Right atrium auricular region (tissue), 2 donors: ENCODE data around the gene PCBP1. TPM values are rescaled to one million over a fixed set of nuclear protein-coding genes. Genes with fewer than 3 reads are reported as not detected.

Experiments used
- DNase-seq: peaks from one replicate; pipeline ENCODE4 v3.0.0-alpha.2; 2019; ENCODE audit warnings: low spot score
- H3K27ac ChIP-seq, 2 donors: fragments of 200-600 bp; sonication (generic); 1 replicate in 1 of 2; 2 replicates in 1 of 2; pipeline ENCODE4 v1.5.1; 2016 to 2019
- H3K27me3 ChIP-seq, 2 donors: fragments of 200-600 bp; sonication (generic); one replicate each; pipeline versions ENCODE4 v1.5.1 to v1.6.0; 2017 to 2019
- H3K36me3 ChIP-seq: fragments of 200-600 bp; sonication (generic); one replicate; pipeline ENCODE4 v1.5.1; 2016
- H3K4me1 ChIP-seq, 2 donors: fragments of 200-600 bp; sonication (generic); one replicate each; pipeline versions ENCODE4 v1.5.1 to v1.6.0; 2017 to 2019
- H3K4me3 ChIP-seq, 2 donors: fragments of 200-600 bp; sonication (generic); 1 replicate in 1 of 2; 2 replicates in 1 of 2; pipeline ENCODE4 v1.5.1; 2017 to 2019; ENCODE audit warnings: mild to moderate bottlenecking in 1 of 2, moderate library complexity in 1 of 2
- H3K9me3 ChIP-seq, 2 donors: fragments of 200-600 bp; sonication (generic); one replicate each; pipeline ENCODE4 v1.5.1; 2019
- CTCF ChIP-seq, 2 donors: fragments of 200-600 bp; sonication (generic); IDR thresholded peaks; one replicate each; pipeline ENCODE4 v1.5.1; 2019; ENCODE audit warnings: antibody characterized with exemption in 2 of 2
- total RNA-seq, 2 donors: library from RNA; depleted of rRNA; stranded (reverse); fragments of >200 nt; gene quantifications; one replicate each; pipeline ENCODE4 v1.1.0, GENCODE V29; 2016

PCBP1 gene
- total RNA-seq, 2 donors from 2014 or later: 121 to 147 TPM

- H3K27me3 ChIP-seq: no peaks in the 10 kb centered on the region
- H3K4me1 ChIP-seq: peaks cover 0 to 47% of the 10 kb centered on the region in 2 donors
Measured at GRCh38 chr2:70088598-70089219, 1.4 kb downstream of the PCBP1 start.

GRCh38 chr2:70089220-70089982 lies 2.1 kb downstream of the PCBP1 start:
- Histone ChIP-seq H3K4me1 (peaks cover 0 to 43% of the 10 kb centered on the region in 2 donors), H3K27me3 (no peaks in the 10 kb centered on the region)
- DNase-seq: no peak

More at GRCh38 chr2:70088598-70089219, 1.4 kb downstream of the PCBP1 start:
- DNase-seq: no peak
- no peaks in the 10 kb centered on the region for H3K9me3 ChIP-seq
- H3K36me3 ChIP-seq: peaks cover 9% of the 10 kb centered on the region
- TF ChIP-seq CTCF (IDR thresholded peaks at IDR 0.05): no peak
- H3K27ac ChIP-seq: peak overlapping the region; percentile 96 to 100
- peak overlapping the region; percentile 85 to 96 for H3K4me3 ChIP-seq

DNA sequence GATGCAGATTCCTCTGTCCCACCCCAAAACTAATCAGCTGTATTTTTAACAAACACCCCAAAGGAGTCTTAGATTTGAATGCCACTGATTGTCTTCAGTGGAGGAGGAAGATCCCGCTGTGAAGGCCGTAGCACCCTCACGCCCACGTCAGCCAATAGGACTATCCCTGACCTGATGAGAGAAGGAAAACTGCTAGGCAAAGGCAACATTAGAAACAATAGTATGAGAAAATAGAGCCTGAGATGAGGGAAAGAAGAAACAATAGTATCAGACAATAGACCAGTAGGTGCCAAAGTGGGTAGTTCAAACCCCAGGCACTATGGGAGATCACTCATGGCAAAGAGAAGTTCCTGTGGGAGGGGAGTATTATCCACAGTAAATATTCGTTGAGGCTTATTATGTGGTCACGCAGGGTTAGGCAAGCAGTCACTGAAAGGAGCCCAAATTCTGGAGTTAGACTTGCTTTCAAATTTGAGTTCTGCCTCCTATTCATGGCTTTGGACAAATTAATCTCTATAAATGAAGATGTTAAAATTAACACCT lies 2.8 kb downstream of the PCBP1 start:
- Histone ChIP-seq H3K27me3 (no peaks in the 10 kb centered on the region), H3K27ac (peak overlapping the region; percentile 96 to 100), H3K9me3 (no peaks in the 10 kb centered on the region), H3K4me3 (peak overlapping the region in 1 of 2 donors; percentile 85), H3K4me1 (peaks cover 0 to 43% of the 10 kb centered on the region in 2 donors), H3K36me3 (peaks cover 7% of the 10 kb centered on the region)
- DNase-seq: no peak
- no peak for TF ChIP-seq CTCF (IDR thresholded peaks at IDR 0.05)

More at GRCh38 chr2:70089220-70089982, 2.1 kb downstream of the PCBP1 start:
- H3K9me3 ChIP-seq: no peaks in the 10 kb centered on the region
- no peak for TF ChIP-seq CTCF (IDR thresholded peaks at IDR 0.05)
- H3K36me3 ChIP-seq: peaks cover 7% of the 10 kb centered on the region
- peak overlapping the region; percentile 96 to 100 for H3K27ac ChIP-seq
- H3K4me3 ChIP-seq: peak overlapping the region; percentile 85 to 96

DNA sequence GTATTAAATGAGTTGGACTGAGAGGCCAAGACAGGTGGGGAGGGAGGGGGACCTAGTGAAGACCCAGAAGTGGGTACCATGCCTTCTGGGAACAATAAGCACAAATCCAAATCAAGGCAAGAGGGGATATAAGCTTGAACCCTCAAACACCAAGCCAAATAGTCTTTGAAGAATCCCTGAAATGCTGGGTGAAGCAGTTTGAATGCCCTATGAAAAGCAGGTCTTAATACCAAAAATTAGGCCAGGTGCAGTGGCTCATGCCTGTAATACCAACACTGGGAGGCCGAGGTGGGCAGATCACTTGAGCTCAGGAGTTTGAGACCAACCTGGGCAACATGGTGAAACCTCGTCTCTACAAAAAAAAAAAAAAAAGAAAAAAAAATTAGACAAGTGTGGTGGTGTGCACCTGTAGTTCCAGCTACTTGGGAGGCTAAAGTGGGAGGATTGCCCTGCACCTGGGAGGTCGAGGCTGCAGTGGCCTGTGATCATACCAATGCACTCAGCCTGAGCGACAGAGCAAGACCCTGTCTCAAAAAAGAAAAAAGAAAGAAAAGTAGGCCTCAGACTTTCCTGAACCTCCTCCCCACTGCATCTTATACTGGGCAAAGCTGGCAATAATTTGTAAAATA lies 3.5 kb downstream of the PCBP1 start:
- no peak for DNase-seq
- no peak for TF ChIP-seq CTCF (IDR thresholded peaks at IDR 0.05)
- H3K4me1 ChIP-seq: peaks cover 0 to 43% of the 10 kb centered on the region in 2 donors

DNA sequence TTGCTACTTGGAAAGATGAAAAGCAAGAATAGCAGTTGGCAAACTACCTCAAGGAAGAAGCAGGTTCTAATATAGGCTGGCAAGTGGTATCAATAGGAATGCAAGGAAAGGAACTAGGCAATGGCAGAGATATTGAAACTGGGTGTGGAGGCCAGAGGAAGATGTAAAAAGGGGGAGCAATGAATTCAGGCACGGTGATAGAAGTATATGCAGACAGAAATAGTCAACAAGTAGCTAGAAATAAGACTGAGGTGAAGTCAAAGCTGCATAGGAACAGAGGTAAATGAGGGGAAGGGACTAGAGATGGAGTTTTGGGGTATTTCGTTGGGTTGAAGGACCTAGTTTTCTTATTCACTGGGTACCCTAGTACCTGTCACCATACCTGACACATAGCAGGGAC lies 4.1 kb downstream of the PCBP1 start:
- no peak overlapping the region for H3K4me3 ChIP-seq
- no peaks in the 10 kb centered on the region for H3K9me3 ChIP-seq
- DNase-seq: no peak
- H3K36me3 ChIP-seq: peaks cover 7% of the 10 kb centered on the region
- H3K27ac ChIP-seq: no peak overlapping the region
- no peaks in the 10 kb centered on the region for H3K27me3 ChIP-seq
- H3K4me1 ChIP-seq: peaks cover 0 to 38% of the 10 kb centered on the region in 2 donors
- TF ChIP-seq CTCF (IDR thresholded peaks at IDR 0.05): no peak

More for the DNA sequence above, 3.5 kb downstream of the PCBP1 start:
- Histone ChIP-seq H3K27me3 (no peaks in the 10 kb centered on the region), H3K4me3 (no peak overlapping the region), H3K9me3 (no peaks in the 10 kb centered on the region), H3K36me3 (peaks cover 7% of the 10 kb centered on the region), H3K27ac (peak overlapping the region in 1 of 2 donors; percentile 100)
